Activated CD4-positive, alpha-beta T cell treated with anti-CD3 and anti-CD28 coated beads, Interleukin-2, amount 10 ng/mL, durations not matched to agents 7 days and 5 days (primary cell): ENCODE results near the gene DNLZ. TPM values are rescaled to one million over a fixed set of nuclear protein-coding genes. Genes with fewer than 3 reads are reported as not detected.
"Not testable (repeated sequence)": the region's sequence is repeated elsewhere in the genome, so short reads cannot be mapped to it uniquely, and the experiment has no call there.

ENCODE experiments used
- CTCF ChIA-PET: fragments of 350-600 bp; sonication (Branson Sonifier 250); formaldehyde crosslinking; loops from one replicate; lab custom pipeline; 2021; ENCODE audit warnings: antibody characterized with exemption; lab: Charles Lee
- POLR2A ChIA-PET: fragments of 350-600 bp; sonication (Branson Sonifier 250); formaldehyde crosslinking; loops from one replicate; lab custom pipeline; 2021; ENCODE audit warnings: antibody characterized with exemption; lab: Charles Lee
- DNase-seq: peaks from one replicate; pipeline ENCODE4 v3.0.0-alpha.2; 2020
- H3K27ac Mint-ChIP-seq: one replicate; pipeline ENCODE4 v1.8.0; 2021; ENCODE audit warnings: mild to moderate bottlenecking, moderate library complexity, mixed read lengths
- H3K27me3 Mint-ChIP-seq: one replicate; pipeline ENCODE4 v1.8.0; 2021; ENCODE audit warnings: mixed read lengths
- H3K36me3 Mint-ChIP-seq: one replicate; pipeline ENCODE4 v1.8.0; 2021; ENCODE audit warnings: low read depth, mixed read lengths
- H3K4me1 Mint-ChIP-seq: one replicate; pipeline ENCODE4 v1.8.0; 2021; ENCODE audit warnings: mixed read lengths
- H3K4me3 Mint-ChIP-seq: one replicate; pipeline ENCODE4 v1.8.0; 2021; ENCODE audit warnings: mild to moderate bottlenecking, moderate library complexity, mixed read lengths
- H3K9me3 Mint-ChIP-seq: one replicate; pipeline ENCODE4 v1.8.0; 2021; ENCODE audit warnings: mixed read lengths
- total RNA-seq, 2 experiments: library from RNA; stranded (reverse); gene quantifications; one replicate each; pipeline ENCODE4 v1.2.3, GENCODE V29; 2021

The DNLZ gene
- total RNA-seq, 2 experiments from 2014 or later = 13.1 to 14.6 TPM

DNA sequence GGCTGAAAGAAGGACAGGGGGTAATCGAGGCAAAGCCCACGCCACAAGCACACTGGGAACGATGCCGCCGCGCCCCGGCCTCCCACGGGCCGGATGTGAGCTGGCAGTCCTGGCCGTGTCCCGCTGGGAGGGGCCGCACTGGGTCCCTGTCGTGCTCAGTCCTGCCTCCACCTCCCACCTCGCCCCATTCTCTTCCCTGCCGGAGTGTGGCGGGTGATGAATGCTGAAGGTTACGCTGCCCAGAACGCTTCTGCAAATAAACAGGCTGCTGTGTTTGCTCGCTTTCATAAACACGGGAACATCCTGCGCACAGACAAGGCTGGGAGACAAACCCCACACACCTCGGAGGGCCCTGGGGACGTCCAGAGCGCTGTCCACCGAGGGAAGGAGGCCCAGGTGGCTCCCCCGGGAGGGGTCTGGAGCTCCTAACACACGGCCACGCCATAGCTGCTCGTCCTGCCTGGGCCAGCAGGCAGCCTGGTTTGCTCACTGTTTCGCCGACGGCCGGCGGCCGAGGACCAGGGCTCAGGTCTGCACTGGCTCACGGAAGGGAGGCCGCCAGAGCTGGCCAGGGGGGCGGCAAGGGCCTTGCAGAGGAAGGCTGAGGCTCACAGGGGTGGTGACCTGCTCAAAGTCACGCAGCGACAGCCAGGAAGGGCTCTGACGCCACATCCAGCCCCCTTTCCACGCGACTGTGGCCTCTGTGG lies 2.3 kb downstream of the DNLZ start:
- H3K27ac Mint-ChIP-seq = no peak overlapping the region
- H3K9me3 Mint-ChIP-seq = no peaks in the 10 kb centered on the region
- H3K36me3 Mint-ChIP-seq = no peaks in the 10 kb centered on the region
- H3K27me3 Mint-ChIP-seq = no peaks in the 10 kb centered on the region
- no peak overlapping the region for H3K4me3 Mint-ChIP-seq
- DNase-seq = no peak
- CTCF ChIA-PET = interaction anchor here (2.1 kb wide), 1 partner anchor 14 kb away, joined by 4 read pairs; no protein-coding TSS in a partner anchor
- peaks cover 4% of the 10 kb centered on the region for H3K4me1 Mint-ChIP-seq
- POLR2A ChIA-PET = no interaction called here

DNA sequence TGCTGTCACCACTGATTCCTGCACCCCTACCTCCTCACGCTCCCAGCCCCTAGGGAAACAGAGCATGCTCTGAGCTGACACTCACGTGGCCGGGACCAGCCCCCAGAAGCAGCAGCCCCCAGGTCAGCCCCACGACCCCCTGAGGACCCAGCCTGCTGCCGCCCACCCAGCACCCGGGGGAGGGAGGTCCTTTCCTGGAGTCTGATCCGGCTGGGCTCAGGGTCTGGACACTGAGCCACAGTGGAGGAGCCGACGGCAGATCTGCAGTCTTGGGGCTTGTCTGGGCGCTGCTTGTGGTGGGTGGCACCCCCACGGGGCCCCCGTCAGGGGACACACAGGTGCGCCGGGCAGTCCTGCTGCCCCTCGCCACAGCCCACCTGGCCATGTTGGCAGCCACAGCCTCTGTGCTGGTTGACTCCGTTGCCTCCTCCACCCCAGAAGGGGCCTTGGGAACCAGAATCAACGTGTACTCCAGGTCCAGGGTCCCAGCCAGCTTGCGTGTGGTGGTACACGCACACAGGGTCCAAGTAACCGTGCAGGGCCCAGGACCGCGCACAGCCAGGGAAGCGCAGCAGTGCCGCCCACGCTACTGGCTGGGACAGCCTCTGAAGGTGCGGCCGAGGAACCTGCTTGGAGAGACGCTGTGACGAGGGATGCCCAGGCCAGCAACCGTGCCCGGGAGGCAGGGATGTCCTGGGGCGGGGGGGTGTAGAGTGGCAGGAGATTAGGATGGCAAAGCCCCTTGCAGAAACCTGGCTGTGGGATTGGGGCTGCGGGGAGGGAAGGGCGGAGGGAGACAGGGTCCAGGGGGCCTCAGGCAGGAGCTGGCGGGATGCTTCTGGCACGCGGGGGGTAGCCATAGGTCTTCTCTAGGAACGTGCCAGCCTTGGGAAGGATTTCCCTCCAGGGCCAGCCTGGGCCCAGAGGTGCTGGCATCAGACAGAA lies 3.5 kb downstream of the DNLZ start:
- Mint-ChIP-seq H3K4me1 (peaks cover 4% of the 10 kb centered on the region), H3K27me3 (no peaks in the 10 kb centered on the region)

DNA sequence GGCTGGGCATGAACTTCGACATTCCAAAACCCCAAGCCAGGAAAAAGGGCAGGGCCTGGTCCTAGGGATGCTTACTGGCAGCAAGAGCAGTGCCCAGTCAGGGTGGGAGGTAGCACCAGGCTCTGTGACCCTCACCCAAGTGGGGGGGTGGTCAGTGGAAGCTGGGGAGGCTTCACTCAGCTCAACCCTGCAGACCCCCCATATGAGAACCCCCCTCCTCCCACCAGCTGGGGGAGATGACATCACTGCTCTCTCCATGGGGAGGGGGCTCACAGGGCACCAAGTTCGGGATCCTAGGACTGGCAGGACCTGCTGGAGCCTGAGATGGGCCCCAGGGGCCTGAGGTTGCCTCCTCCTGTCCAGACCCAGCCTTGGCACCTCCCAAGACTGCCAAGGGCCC lies 4.7 kb downstream of the DNLZ start:
- H3K4me3 Mint-ChIP-seq = no peak overlapping the region
- CTCF ChIA-PET = no interaction called here
- H3K4me1 Mint-ChIP-seq = peaks cover 4% of the 10 kb centered on the region
- no peaks in the 10 kb centered on the region for H3K9me3 Mint-ChIP-seq
- no peak for DNase-seq
- POLR2A ChIA-PET = no interaction called here
- no peaks in the 10 kb centered on the region for H3K27me3 Mint-ChIP-seq
- no peak overlapping the region for H3K27ac Mint-ChIP-seq
- no peaks in the 10 kb centered on the region for H3K36me3 Mint-ChIP-seq

More for the DNA sequence above, 3.5 kb downstream of the DNLZ start:
- no peak for DNase-seq
- H3K27ac Mint-ChIP-seq = no peak overlapping the region
- H3K4me3 Mint-ChIP-seq = no peak overlapping the region
- no peaks in the 10 kb centered on the region for H3K36me3 Mint-ChIP-seq
- CTCF ChIA-PET = no interaction called here
- POLR2A ChIA-PET = no interaction called here
- no peaks in the 10 kb centered on the region for H3K9me3 Mint-ChIP-seq

DNA sequence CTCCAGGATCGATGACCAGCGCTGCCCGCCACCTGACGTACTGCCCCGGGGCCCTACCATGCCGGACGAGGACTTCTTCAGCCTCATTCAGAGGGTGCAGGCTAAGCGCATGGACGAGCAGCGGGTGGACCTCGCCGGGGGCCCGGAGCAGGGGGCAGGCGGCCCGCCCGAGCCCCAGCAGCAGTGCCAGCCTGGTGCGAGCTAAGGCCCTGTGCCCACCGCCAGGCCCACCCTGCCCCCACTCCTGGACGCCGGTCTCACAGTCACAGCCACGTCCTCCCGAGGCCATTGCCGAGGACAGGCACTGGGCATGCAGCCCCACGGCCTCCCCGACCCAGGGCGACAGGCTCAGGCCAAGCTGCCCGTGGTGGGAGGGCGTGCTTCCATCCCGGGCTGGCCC lies 5.5 kb downstream of the DNLZ start:
- H3K27me3 Mint-ChIP-seq = no peaks in the 10 kb centered on the region
- H3K4me3 Mint-ChIP-seq = no peak overlapping the region
- peaks cover 4% of the 10 kb centered on the region for H3K4me1 Mint-ChIP-seq
- CTCF ChIA-PET = no interaction called here
- POLR2A ChIA-PET = no interaction called here
- no peak overlapping the region for H3K27ac Mint-ChIP-seq
- DNase-seq = no peak
- no peaks in the 10 kb centered on the region for H3K36me3 Mint-ChIP-seq
- no peaks in the 10 kb centered on the region for H3K9me3 Mint-ChIP-seq

DNA sequence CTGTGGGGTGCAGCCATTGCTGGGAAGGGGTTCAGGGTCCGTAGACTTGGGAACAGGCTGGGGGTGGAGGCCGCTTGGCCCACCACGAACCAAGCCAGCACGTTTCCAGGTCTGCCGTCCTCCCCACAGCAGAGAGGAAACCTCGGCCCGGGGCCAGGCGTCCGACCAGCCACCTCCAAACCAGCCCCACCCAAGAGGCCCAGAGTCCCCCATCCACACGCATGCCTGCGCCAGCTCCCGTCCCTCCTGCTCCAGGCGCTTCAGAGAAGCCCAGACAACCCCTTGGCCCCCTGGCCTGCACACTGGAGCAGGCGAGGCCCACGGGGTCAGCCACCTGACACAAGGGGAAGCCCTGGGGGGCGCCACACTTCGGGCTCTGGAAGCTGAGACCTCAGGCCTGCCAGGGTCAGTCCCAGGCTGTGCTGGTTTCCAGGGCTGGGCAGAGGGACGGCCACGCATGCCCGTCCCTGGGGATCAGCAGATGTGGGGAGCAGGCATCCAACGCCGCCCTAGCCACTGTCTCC lies 6.3 kb downstream of the DNLZ start:
- CTCF ChIA-PET = no interaction called here

DNA sequence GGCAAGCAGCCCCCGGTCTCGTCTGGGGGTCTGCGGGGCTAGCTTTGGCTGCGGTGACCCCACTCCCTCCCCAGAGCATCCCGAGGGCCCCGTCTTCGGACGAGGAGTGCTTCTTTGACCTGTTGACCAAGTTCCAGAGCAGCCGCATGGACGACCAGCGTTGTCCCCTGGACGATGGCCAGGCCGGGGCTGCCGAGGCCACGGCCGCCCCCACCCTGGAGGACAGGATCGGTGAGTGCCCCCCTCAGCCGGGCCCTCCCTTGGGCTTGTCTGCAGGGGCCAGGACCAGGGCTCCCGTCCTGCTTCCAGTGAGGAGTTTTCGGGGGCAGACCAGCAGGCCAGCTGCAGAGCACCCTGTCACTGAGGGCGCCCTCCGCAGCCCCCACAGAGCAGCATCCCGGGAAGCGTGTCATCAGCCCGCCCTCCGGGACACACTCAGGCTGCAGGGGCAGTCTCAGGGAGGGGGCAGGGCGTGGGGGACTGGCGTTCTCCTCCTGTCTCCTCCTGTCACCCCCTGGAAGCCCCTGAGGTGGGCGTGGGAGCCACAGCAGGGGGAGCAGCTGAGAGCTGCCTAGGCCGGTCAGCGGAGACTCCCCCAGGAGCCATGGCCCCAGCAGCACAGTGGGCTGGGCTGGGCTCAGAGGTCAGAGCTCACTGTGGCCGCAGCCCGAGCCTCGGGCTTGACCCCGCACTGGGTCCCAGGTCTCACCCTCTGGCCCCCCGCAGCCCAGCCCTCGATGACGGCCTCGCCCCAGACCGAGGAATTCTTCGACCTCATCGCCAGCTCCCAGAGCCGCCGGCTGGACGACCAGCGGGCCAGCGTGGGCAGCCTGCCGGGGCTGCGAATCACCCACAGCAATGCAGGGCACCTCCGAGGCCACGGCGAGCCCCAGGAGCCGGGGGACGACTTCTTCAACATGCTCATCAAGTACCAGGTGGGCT lies 7.7 kb downstream of the DNLZ start:
- CTCF ChIA-PET = no interaction called here
- no peaks in the 10 kb centered on the region for H3K27me3 Mint-ChIP-seq
- POLR2A ChIA-PET = no interaction called here

More for the DNA sequence above, 6.3 kb downstream of the DNLZ start:
- no peak for DNase-seq
- no peaks in the 10 kb centered on the region for H3K27me3 Mint-ChIP-seq
- POLR2A ChIA-PET = no interaction called here
- H3K36me3 Mint-ChIP-seq = no peaks in the 10 kb centered on the region
- no peak overlapping the region for H3K27ac Mint-ChIP-seq
- no peaks in the 10 kb centered on the region for H3K9me3 Mint-ChIP-seq
- no peaks in the 10 kb centered on the region for H3K4me1 Mint-ChIP-seq
- H3K4me3 Mint-ChIP-seq = no peak overlapping the region

DNA sequence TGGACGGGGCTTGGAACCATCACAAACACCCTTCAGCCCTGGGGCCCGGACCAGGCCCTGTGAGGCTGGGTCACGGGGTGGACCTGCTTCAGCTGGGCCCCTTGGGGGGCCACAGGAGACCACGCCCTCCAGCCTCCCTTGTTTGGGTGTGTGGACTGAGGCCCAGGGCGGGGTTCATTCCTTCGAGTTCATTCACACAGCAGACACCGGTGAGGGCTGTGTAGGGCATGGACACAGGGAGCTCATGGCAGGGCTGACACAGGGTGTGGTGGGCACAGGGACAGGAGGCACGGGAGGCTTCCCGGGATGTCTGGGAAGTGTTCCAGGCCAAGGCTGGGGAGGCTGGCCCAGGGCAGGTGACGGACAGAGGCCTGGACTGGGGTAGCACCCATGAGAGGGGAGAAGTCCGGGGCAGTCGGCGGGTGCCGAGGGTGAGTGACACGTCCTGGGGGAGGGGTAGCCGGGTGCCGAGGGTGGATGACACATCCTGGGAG lies 8.9 kb downstream of the DNLZ start:
- no peaks in the 10 kb centered on the region for H3K36me3 Mint-ChIP-seq
- no peaks in the 10 kb centered on the region for H3K4me1 Mint-ChIP-seq
- POLR2A ChIA-PET = no interaction called here
- DNase-seq = no peak
- CTCF ChIA-PET = interaction anchor here (0.7 to 1.1 kb wide), 2 partner anchors 9 to 16 kb away, joined by 3 read pairs; no protein-coding TSS in a partner anchor
- H3K4me3 Mint-ChIP-seq = no peak overlapping the region
- no peaks in the 10 kb centered on the region for H3K9me3 Mint-ChIP-seq
- no peaks in the 10 kb centered on the region for H3K27me3 Mint-ChIP-seq
- H3K27ac Mint-ChIP-seq = no peak overlapping the region

More for the DNA sequence above, 7.7 kb downstream of the DNLZ start:
- Mint-ChIP-seq H3K4me1 (no peaks in the 10 kb centered on the region), H3K36me3 (no peaks in the 10 kb centered on the region), H3K4me3 (no peak overlapping the region), H3K9me3 (no peaks in the 10 kb centered on the region), H3K27ac (no peak overlapping the region)
- DNase-seq = no peak

DNA sequence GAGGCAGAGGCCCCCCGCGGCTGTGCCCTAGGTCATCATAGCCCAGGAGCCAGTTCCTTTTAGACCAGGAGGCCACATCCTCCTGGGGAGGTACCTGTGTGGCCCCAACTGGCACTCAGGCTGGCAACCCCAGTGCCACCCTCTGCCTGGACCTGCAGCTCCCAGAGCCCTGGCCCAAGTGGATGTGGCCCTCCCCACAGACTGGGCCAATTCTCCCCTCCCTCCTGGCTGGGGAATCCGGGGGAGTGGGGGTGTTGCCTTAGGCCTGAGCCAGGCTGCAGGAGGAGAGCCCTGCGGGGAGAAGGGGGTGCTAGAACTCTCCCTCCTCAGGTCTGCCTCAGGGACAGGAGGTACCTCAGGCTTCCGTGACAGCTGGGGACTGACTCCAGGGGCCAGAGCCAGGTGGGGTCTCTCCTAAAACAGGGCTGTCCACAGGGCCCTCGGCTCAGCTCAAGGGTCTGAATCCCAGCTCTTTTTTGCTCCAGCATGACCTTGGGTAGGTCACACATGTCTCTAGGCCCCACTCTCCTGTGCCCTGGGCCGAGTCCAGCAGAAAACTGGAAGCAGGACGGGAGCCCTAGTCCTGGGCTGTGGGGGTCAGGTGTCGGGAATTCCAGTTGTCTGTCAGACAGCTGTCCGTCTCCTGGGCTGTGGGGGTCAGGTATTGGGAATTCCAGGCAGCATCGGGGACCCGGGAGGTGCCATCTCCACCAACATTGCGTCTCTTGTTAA lies 9.6 kb downstream of the DNLZ start:
- Mint-ChIP-seq H3K4me1 (no peaks in the 10 kb centered on the region), H3K27me3 (no peaks in the 10 kb centered on the region), H3K36me3 (no peaks in the 10 kb centered on the region), H3K4me3 (no peak overlapping the region), H3K27ac (no peak overlapping the region), H3K9me3 (no peaks in the 10 kb centered on the region)
- no peak for DNase-seq
- ChIA-PET CTCF (interaction anchor here (0.7 to 1.1 kb wide), 3 partner anchors 9 to 17 kb away, joined by 3 read pairs; no protein-coding TSS in a partner anchor), POLR2A (no interaction called here)

DNA sequence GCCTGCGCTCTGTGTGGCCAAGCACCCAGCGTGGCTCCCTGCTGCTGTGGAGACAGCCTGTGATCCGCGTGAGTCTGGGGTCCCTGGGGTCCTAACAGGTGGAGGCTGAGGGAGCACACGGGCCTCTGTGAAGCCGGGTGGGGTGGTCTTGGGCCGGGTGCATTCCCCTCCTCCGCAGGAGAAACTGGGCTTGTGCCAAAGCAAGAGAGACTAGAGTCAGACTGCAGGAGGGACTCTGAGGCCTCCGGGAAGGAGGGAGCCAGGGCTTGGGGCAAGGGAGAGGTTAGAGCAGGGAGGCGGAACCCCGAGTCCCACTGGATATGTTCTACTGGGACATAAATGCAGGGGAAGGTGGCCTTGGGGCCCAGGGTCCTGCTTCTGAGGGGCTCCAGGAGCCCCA lies 10.5 kb downstream of the DNLZ start:
- no peaks in the 10 kb centered on the region for H3K27me3 Mint-ChIP-seq
- no peak for DNase-seq
- H3K9me3 Mint-ChIP-seq = no peaks in the 10 kb centered on the region
- no peaks in the 10 kb centered on the region for H3K4me1 Mint-ChIP-seq
- POLR2A ChIA-PET = no interaction called here
- no peaks in the 10 kb centered on the region for H3K36me3 Mint-ChIP-seq
- CTCF ChIA-PET = interaction anchor here (1.1 kb wide), 1 partner anchor 10 kb away, joined by 3 read pairs; no protein-coding TSS in a partner anchor
- H3K4me3 Mint-ChIP-seq = no peak overlapping the region
- H3K27ac Mint-ChIP-seq = no peak overlapping the region

DNA sequence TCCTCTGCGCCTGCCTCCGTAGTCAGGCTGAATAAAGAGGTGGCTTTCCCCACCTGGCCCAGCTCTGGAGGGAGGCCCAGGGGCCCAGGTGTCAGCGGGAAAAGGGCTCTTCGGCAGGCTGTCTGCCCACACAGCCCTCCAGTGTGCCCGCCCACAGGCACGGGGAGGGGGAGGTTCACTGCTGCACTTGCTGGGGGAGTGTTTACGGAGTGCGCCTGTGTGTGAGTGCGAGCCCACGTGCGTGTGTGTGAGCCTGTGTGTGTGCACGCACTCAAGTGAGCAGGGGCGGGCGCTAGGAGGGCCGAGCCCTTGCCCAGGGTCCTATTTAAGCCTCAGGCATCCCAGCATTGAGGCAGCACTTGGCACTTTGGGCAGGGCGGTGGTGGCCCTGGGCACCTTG lies 10.9 kb downstream of the DNLZ start:
- Mint-ChIP-seq H3K27me3 (no peaks in the 10 kb centered on the region), H3K36me3 (no peaks in the 10 kb centered on the region), H3K4me3 (no peak overlapping the region), H3K9me3 (no peaks in the 10 kb centered on the region), H3K27ac (no peak overlapping the region), H3K4me1 (no peaks in the 10 kb centered on the region)
- DNase-seq = no peak
- ChIA-PET CTCF (no interaction called here), POLR2A (no interaction called here)

DNA sequence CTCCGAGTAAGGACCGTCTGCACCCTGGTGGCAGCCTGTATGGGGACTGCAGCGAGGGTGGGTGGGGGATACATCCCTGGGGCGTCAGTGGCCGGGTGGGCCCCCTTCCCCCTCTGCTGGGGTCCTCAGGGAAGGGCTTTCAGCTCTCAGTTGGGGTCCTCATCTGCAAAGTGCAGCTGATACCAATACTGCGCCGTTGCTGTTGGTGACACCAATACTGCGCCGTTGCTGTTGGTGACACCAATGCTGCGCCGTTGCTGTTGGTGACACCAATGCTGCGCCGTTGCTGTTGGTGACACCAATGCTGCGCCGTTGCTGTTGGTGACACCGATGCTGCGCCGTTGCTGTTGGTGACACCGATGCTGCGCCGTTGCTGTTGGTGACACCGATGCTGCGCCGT lies 11.7 kb downstream of the DNLZ start:
- H3K27me3 Mint-ChIP-seq, H3K4me1 Mint-ChIP-seq, H3K27ac Mint-ChIP-seq, POLR2A ChIA-PET, H3K36me3 Mint-ChIP-seq, H3K4me3 Mint-ChIP-seq, CTCF ChIA-PET, DNase-seq, H3K9me3 Mint-ChIP-seq: not testable (repeated sequence)
